ENCODE measurements around the gene PROS1. TPM values are rescaled to one million over a fixed set of nuclear protein-coding genes. Genes with fewer than 3 reads are reported as not detected.

The PROS1 gene
- total and polyA plus RNA-seq, 2 of the 4 experiments (the other 2 are of a cell fraction) = 1.6 to 2.8 TPM

DNA sequence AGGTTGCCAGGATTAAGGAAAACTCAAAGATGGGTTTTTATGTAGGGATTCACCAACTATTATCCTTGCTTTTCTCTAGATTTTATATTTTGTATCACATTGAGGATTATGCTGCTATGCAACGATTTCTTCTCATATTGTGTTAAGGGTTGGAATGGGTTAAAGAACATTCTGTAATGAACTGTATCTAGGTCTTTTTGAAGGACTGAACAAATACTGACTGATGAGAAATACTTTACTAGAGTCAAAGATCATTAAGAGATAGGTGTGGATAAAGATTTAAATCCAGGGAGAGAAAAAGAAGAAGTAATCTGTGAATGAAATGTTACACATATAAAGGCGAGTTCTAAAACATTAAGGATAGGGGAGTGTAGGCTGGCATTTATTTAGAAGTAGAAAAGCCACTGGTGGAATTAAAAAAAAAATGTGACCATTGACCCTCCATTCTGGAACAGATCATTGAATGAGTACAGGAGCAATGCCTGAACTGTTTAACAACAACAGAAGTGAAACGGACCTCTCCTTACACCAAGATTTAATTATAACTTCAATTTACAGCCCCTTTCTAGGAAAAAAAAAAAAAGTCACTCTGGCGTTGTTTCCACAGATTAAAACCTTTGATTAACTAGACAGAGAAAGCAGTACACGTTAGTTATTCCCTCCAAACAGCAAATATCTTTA lies 39.2 kb downstream of the PROS1 start:
- DNase-seq = no peak
- WGBS, 2 experiments (ENCODE audit: extremely low coverage in 2 of 2, insufficient read length in 1 of 2) = no CpG with 5 or more reads among the region's 5 CpGs
- TF ChIP-seq BHLHE40 (IDR thresholded peaks at IDR 0.05; ENCODE audit: low read depth, low read length) (no peak), FOS (IDR thresholded peaks at IDR 0.05; ENCODE audit: low read depth, low read length) (no peak), MXI1 (IDR thresholded peaks at IDR 0.05; ENCODE audit: borderline replicate concordance, low read depth, low read length) (no peak), MAFK (IDR thresholded peaks at IDR 0.05; ENCODE audit: low read depth, low read length) (no peak), CEBPB (IDR thresholded peaks at IDR 0.05; ENCODE audit: low read depth, low read length) (no peak), USF2 (IDR thresholded peaks at IDR 0.05; ENCODE audit: low read depth, low read length) (no peak), MAZ (IDR thresholded peaks at IDR 0.05; ENCODE audit: borderline replicate concordance, low read depth, low read length) (no peak), RCOR1 (IDR thresholded peaks at IDR 0.05; ENCODE audit: insufficient replicate concordance, low read length) (no peak), NFE2L2 (IDR thresholded peaks at IDR 0.05; ENCODE audit: low read depth, low read length) (no peak), SMC3 (IDR thresholded peaks at IDR 0.05; ENCODE audit: low read depth, low read length) (no peak), POLR2A (IDR thresholded peaks at IDR 0.05; ENCODE audit: low read depth, low read length) (no peak), CHD1 (IDR thresholded peaks at IDR 0.05; ENCODE audit: low read depth, low read length) (no peak), RFX5 (IDR thresholded peaks at IDR 0.05; ENCODE audit: low read depth, low read length) (no peak), RAD21 (IDR thresholded peaks at IDR 0.05; ENCODE audit: low read length) (no peak)
- TF ChIP-seq, protein P1, sequence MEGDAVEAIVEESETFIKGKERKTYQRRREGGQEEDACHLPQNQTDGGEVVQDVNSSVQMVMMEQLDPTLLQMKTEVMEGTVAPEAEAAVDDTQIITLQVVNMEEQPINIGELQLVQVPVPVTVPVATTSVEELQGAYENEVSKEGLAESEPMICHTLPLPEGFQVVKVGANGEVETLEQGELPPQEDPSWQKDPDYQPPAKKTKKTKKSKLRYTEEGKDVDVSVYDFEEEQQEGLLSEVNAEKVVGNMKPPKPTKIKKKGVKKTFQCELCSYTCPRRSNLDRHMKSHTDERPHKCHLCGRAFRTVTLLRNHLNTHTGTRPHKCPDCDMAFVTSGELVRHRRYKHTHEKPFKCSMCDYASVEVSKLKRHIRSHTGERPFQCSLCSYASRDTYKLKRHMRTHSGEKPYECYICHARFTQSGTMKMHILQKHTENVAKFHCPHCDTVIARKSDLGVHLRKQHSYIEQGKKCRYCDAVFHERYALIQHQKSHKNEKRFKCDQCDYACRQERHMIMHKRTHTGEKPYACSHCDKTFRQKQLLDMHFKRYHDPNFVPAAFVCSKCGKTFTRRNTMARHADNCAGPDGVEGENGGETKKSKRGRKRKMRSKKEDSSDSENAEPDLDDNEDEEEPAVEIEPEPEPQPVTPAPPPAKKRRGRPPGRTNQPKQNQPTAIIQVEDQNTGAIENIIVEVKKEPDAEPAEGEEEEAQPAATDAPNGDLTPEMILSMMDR (conservative IDR thresholded peaks at IDR 0.05; ENCODE audit: low read depth, low read length) = no peak
- TF ChIP-seq, protein P2, sequence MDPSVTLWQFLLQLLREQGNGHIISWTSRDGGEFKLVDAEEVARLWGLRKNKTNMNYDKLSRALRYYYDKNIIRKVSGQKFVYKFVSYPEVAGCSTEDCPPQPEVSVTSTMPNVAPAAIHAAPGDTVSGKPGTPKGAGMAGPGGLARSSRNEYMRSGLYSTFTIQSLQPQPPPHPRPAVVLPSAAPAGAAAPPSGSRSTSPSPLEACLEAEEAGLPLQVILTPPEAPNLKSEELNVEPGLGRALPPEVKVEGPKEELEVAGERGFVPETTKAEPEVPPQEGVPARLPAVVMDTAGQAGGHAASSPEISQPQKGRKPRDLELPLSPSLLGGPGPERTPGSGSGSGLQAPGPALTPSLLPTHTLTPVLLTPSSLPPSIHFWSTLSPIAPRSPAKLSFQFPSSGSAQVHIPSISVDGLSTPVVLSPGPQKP (IDR thresholded peaks at IDR 0.05; ENCODE audit: borderline replicate concordance, low read depth, low read length) = no peak
- POLR2A ChIA-PET (ENCODE audit: unreplicated experiment) = no interaction called here
- Histone ChIP-seq H3K36me3 (ENCODE audit: control insufficient read depth, insufficient read depth, low read length) (no peaks in the 10 kb centered on the region), H3K4me3 (ENCODE audit: insufficient read depth, low read depth, low read length) (no peak overlapping the region), H3K4ac (ENCODE audit: low read depth, low read length) (no peak overlapping the region), H3K56ac (ENCODE audit: extremely low read depth, insufficient read depth, low read length) (no peak overlapping the region), H3K9me3 (ENCODE audit: control insufficient read depth, insufficient read depth, low read length) (no peaks in the 10 kb centered on the region), H3K9me1 (ENCODE audit: insufficient read depth, low read length) (no peaks in the 10 kb centered on the region), H3K79me1 (ENCODE audit: low read depth in 1 of 2, low read length in 2 of 2) (no peaks in the 10 kb centered on the region), H3K4me2 (ENCODE audit: low read depth, low read length) (no peak overlapping the region), H3K23ac (ENCODE audit: low read depth, low read length) (no peak overlapping the region), H3K9ac (ENCODE audit: low read depth, low read length) (no peak overlapping the region), H3K4me1 (ENCODE audit: control insufficient read depth, insufficient read depth, low read length) (no peaks in the 10 kb centered on the region), H2AK5ac (ENCODE audit: low read depth, low read length) (no peak overlapping the region), H4K20me1 (ENCODE audit: insufficient read depth, low read length) (no peaks in the 10 kb centered on the region), H2AFZ (replicated peaks; ENCODE audit: low read length, poor library complexity) (no peak overlapping the region), H3K27me3 (ENCODE audit: control insufficient read depth, insufficient read depth, low read length) (no peaks in the 10 kb centered on the region), H2BK15ac (ENCODE audit: low read depth, low read length) (no peak overlapping the region), H2AK9ac (replicated peaks; ENCODE audit: low read depth, low read length, poor library complexity) (no peak overlapping the region), H3K18ac (ENCODE audit: low read depth, low read length) (no peak overlapping the region), H2BK120ac (ENCODE audit: low read depth, low read length) (no peak overlapping the region), H4K8ac (ENCODE audit: low read depth in 2 of 2, low read length in 2 of 2) (no peak overlapping the region), H4K5ac (ENCODE audit: low read depth, low read length) (no peak overlapping the region), H4K91ac (ENCODE audit: insufficient read depth, low read depth, low read length) (no peak overlapping the region), H2BK20ac (ENCODE audit: low read depth, low read length) (no peak overlapping the region), H2BK5ac (ENCODE audit: low read depth, low read length, poor library complexity, severe bottlenecking) (no peak overlapping the region), H3K14ac (replicated peaks; ENCODE audit: low read depth, low read length) (no peak overlapping the region), H3K27ac (ENCODE audit: insufficient read depth, low read length) (no peak overlapping the region)
- BruUV-seq (replicated peaks) = no TSS peak
- CTCF ChIA-PET = no interaction called here
- dilution Hi-C loops (cut with HindIII; ENCODE audit: low sequenced_read_pairs, unreplicated experiment) (no loop called here), intact Hi-C loops (cut with micrococcal nuclease) (no loop called here), in situ Hi-C loops (cut with MboI; ENCODE audit: low sequenced_read_pairs) (no loop called here)
- ATAC-seq (ENCODE audit: low read depth) = no peak

Data from IMR-90 (cell line).